ENCODE results near the gene ENG.

ENG gene

GRCh38 chr9:127813686-127814226, 40.7 kb downstream of the ENG start:
- H3K27me3 ChIP-seq (ENCODE audit: control insufficient read depth, insufficient read depth, low read length, poor library complexity, severe bottlenecking) = no peaks in the 10 kb centered on the region
- WGBS, 2 experiments = 92% methylated on average over 9 of the region's 9 CpGs
- peaks cover 4% of the 10 kb centered on the region for H3K4me1 ChIP-seq (ENCODE audit: control insufficient read depth, insufficient read depth, low read length)
- peaks cover 10% of the 10 kb centered on the region for H3K36me3 ChIP-seq (ENCODE audit: control insufficient read depth, insufficient read depth, low read length)
- H3K9me3 ChIP-seq (ENCODE audit: control insufficient read depth, low read length) = no peaks in the 10 kb centered on the region
- H3K27ac ChIP-seq (ENCODE audit: insufficient read depth, low read depth, low read length, poor library complexity, severe bottlenecking) = no peak overlapping the region
- no peak overlapping the region for H3K4me3 ChIP-seq (ENCODE audit: insufficient read depth, low read depth, low read length)

GRCh38 chr9:127812936-127813675, 41.4 kb downstream of the ENG start:
- peaks cover 4% of the 10 kb centered on the region for H3K4me1 ChIP-seq (ENCODE audit: control insufficient read depth, insufficient read depth, low read length)
- no peak overlapping the region for H3K4me3 ChIP-seq (ENCODE audit: insufficient read depth, low read depth, low read length)
- H3K9me3 ChIP-seq (ENCODE audit: control insufficient read depth, low read length) = no peaks in the 10 kb centered on the region
- no peaks in the 10 kb centered on the region for H3K27me3 ChIP-seq (ENCODE audit: control insufficient read depth, insufficient read depth, low read length, poor library complexity, severe bottlenecking)
- 93 to 95% methylated on average over 19 of the region's 19 CpGs for WGBS, 2 experiments
- H3K36me3 ChIP-seq (ENCODE audit: control insufficient read depth, insufficient read depth, low read length) = peaks cover 10% of the 10 kb centered on the region
- H3K27ac ChIP-seq (ENCODE audit: insufficient read depth, low read depth, low read length, poor library complexity, severe bottlenecking) = no peak overlapping the region

DNA sequence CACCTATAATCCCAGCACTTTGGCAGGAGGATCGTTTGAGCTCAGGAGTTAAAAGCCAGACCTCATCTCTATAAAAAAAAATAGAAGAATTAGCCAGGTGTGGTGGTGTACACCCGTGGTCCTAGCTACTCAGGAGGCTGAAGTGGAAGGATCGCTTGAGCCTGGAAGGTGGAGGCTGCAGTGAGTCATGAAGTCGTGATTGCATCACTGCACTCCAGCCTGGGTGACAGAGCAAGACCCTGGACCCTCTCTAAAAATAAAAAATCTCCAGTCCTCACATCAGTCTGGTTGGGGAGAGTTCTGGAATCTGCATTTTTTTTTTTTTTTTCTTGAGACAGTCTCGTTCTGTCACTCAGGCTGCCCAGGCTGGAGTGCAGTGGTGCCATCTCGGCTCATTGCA, 42.4 kb downstream of the ENG start:
- Histone ChIP-seq H3K9me3 (ENCODE audit: control insufficient read depth, low read length) (no peaks in the 10 kb centered on the region), H3K36me3 (ENCODE audit: control insufficient read depth, insufficient read depth, low read length) (peaks cover 10% of the 10 kb centered on the region), H3K4me1 (ENCODE audit: control insufficient read depth, insufficient read depth, low read length) (peaks cover 4% of the 10 kb centered on the region), H3K27me3 (ENCODE audit: control insufficient read depth, insufficient read depth, low read length, poor library complexity, severe bottlenecking) (no peaks in the 10 kb centered on the region), H3K27ac (ENCODE audit: insufficient read depth, low read depth, low read length, poor library complexity, severe bottlenecking) (no peak overlapping the region), H3K4me3 (ENCODE audit: insufficient read depth, low read depth, low read length) (no peak overlapping the region)
- WGBS, 2 experiments = 95 to 97% methylated on average over 6 of the region's 6 CpGs

DNA sequence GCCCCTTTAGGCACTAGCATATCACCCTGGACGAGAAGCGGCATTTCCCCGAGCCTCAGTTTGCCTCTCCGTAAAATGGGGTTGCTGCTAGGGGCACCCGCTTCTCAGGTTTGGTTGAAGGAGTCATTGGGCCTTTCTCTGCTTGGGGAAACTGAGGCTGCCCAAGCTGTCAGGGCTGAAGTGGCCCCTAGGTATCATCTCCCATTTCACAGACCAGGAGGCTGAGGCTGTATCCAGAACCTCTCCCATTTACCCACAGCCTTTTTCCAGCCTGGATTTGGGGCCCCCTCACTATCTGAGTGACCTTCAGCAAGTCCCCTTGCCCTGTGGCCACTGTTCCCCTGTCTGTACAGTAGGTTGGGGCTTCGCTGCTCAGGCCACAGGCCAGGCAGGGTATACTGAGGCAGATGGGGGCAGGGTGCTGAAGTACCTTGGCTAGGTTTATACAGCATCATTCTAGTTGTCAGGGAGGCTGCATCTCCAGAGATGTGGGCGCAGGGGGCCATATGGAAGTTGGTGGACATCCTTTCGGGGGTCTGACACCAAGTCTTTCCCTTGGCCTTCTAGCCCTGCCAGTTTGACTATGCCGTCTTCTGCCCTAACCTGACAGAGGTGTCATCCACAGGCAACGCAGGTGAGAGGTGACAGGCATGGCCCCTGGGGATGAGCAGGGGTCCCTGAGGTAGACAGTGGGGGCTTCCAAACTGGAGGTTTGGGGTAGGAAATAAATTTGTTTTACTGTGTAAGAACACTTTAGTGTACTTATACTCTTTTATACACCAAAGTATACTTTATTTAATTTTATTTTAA, 43.9 kb downstream of the ENG start:
- 96 to 97% methylated on average over 10 of the region's 10 CpGs for WGBS, 2 experiments
- Histone ChIP-seq H3K27me3 (ENCODE audit: control insufficient read depth, insufficient read depth, low read length, poor library complexity, severe bottlenecking) (no peaks in the 10 kb centered on the region), H3K4me3 (ENCODE audit: insufficient read depth, low read depth, low read length) (no peak overlapping the region), H3K36me3 (ENCODE audit: control insufficient read depth, insufficient read depth, low read length) (peaks cover 10% of the 10 kb centered on the region), H3K27ac (ENCODE audit: insufficient read depth, low read depth, low read length, poor library complexity, severe bottlenecking) (no peak overlapping the region), H3K4me1 (ENCODE audit: control insufficient read depth, insufficient read depth, low read length) (peaks cover 4% of the 10 kb centered on the region), H3K9me3 (ENCODE audit: control insufficient read depth, low read length) (no peaks in the 10 kb centered on the region)

GRCh38 chr9:127809540-127810377, 44.7 kb downstream of the ENG start:
- peaks cover 4% of the 10 kb centered on the region for H3K4me1 ChIP-seq (ENCODE audit: control insufficient read depth, insufficient read depth, low read length)
- H3K4me3 ChIP-seq (ENCODE audit: insufficient read depth, low read depth, low read length) = no peak overlapping the region
- H3K27ac ChIP-seq (ENCODE audit: insufficient read depth, low read depth, low read length, poor library complexity, severe bottlenecking) = no peak overlapping the region
- H3K27me3 ChIP-seq (ENCODE audit: control insufficient read depth, insufficient read depth, low read length, poor library complexity, severe bottlenecking) = no peaks in the 10 kb centered on the region
- peaks cover 10% of the 10 kb centered on the region for H3K36me3 ChIP-seq (ENCODE audit: control insufficient read depth, insufficient read depth, low read length)
- 18 to 20% methylated on average over 55 to 57 of the region's 57 CpGs for WGBS, 2 experiments
- H3K9me3 ChIP-seq (ENCODE audit: control insufficient read depth, low read length) = no peaks in the 10 kb centered on the region

GRCh38 chr9:127809002-127809539, 45.4 kb downstream of the ENG start:
- peaks cover 4% of the 10 kb centered on the region for H3K4me1 ChIP-seq (ENCODE audit: control insufficient read depth, insufficient read depth, low read length)
- H3K36me3 ChIP-seq (ENCODE audit: control insufficient read depth, insufficient read depth, low read length) = peaks cover 10% of the 10 kb centered on the region
- H3K4me3 ChIP-seq (ENCODE audit: insufficient read depth, low read depth, low read length) = no peak overlapping the region
- no peaks in the 10 kb centered on the region for H3K9me3 ChIP-seq (ENCODE audit: control insufficient read depth, low read length)
- WGBS, 2 experiments = 78 to 82% methylated on average over 9 of the region's 9 CpGs
- H3K27ac ChIP-seq (ENCODE audit: insufficient read depth, low read depth, low read length, poor library complexity, severe bottlenecking) = no peak overlapping the region
- no peaks in the 10 kb centered on the region for H3K27me3 ChIP-seq (ENCODE audit: control insufficient read depth, insufficient read depth, low read length, poor library complexity, severe bottlenecking)

- no peaks in the 10 kb centered on the region for H3K27me3 ChIP-seq (ENCODE audit: control insufficient read depth, insufficient read depth, low read length, poor library complexity, severe bottlenecking)
- no peak overlapping the region for H3K27ac ChIP-seq (ENCODE audit: insufficient read depth, low read depth, low read length, poor library complexity, severe bottlenecking)
- H3K4me3 ChIP-seq (ENCODE audit: insufficient read depth, low read depth, low read length) = no peak overlapping the region
- H3K9me3 ChIP-seq (ENCODE audit: control insufficient read depth, low read length) = no peaks in the 10 kb centered on the region
- peaks cover 9% of the 10 kb centered on the region for H3K4me1 ChIP-seq (ENCODE audit: control insufficient read depth, insufficient read depth, low read length)
- H3K36me3 ChIP-seq (ENCODE audit: control insufficient read depth, insufficient read depth, low read length) = peaks cover 7% of the 10 kb centered on the region
- WGBS, 2 experiments = 95 to 96% methylated on average over 17 of the region's 17 CpGs
Observed at GRCh38 chr9:127808347-127809001, 46.0 kb downstream of the ENG start.

GRCh38 chr9:127806871-127807270, 47.6 kb downstream of the ENG start:
- no peak overlapping the region for H3K4me3 ChIP-seq (ENCODE audit: insufficient read depth, low read depth, low read length)
- H3K9me3 ChIP-seq (ENCODE audit: control insufficient read depth, low read length) = no peaks in the 10 kb centered on the region
- no peaks in the 10 kb centered on the region for H3K36me3 ChIP-seq (ENCODE audit: control insufficient read depth, insufficient read depth, low read length)
- no peak overlapping the region for H3K27ac ChIP-seq (ENCODE audit: insufficient read depth, low read depth, low read length, poor library complexity, severe bottlenecking)
- H3K27me3 ChIP-seq (ENCODE audit: control insufficient read depth, insufficient read depth, low read length, poor library complexity, severe bottlenecking) = no peaks in the 10 kb centered on the region
- WGBS, 2 experiments = 96 to 97% methylated on average over 14 of the region's 14 CpGs
- peaks cover 15% of the 10 kb centered on the region for H3K4me1 ChIP-seq (ENCODE audit: control insufficient read depth, insufficient read depth, low read length)

- no peaks in the 10 kb centered on the region for H3K36me3 ChIP-seq (ENCODE audit: control insufficient read depth, insufficient read depth, low read length)
- H3K27ac ChIP-seq (ENCODE audit: insufficient read depth, low read depth, low read length, poor library complexity, severe bottlenecking) = no peak overlapping the region
- H3K9me3 ChIP-seq (ENCODE audit: control insufficient read depth, low read length) = no peaks in the 10 kb centered on the region
- no peaks in the 10 kb centered on the region for H3K27me3 ChIP-seq (ENCODE audit: control insufficient read depth, insufficient read depth, low read length, poor library complexity, severe bottlenecking)
- no peak overlapping the region for H3K4me3 ChIP-seq (ENCODE audit: insufficient read depth, low read depth, low read length)
- WGBS, 2 experiments = 70% methylated on average over 8 of the region's 8 CpGs
- peaks cover 15% of the 10 kb centered on the region for H3K4me1 ChIP-seq (ENCODE audit: control insufficient read depth, insufficient read depth, low read length)
Observed at GRCh38 chr9:127805620-127806019, 48.8 kb downstream of the ENG start.

Data from ectodermal cell (in vitro differentiated cells).